GM18519 (cell line): ENCODE data around the gene TRDN.

Experiments
- ATAC-seq: cut with Tn5 transposase; IDR thresholded peaks from one replicate; pipeline ENCODE4 v1.9.1; 2021; ENCODE audit warnings: mild to moderate bottlenecking, moderate library complexity; ENCODE audit not compliant: unreplicated experiment, low FRiP score

TRDN gene

GRCh38 chr6:123203928-123204327 lies 432.8 kb downstream of the TRDN start:
- ATAC-seq: no peak

DNA sequence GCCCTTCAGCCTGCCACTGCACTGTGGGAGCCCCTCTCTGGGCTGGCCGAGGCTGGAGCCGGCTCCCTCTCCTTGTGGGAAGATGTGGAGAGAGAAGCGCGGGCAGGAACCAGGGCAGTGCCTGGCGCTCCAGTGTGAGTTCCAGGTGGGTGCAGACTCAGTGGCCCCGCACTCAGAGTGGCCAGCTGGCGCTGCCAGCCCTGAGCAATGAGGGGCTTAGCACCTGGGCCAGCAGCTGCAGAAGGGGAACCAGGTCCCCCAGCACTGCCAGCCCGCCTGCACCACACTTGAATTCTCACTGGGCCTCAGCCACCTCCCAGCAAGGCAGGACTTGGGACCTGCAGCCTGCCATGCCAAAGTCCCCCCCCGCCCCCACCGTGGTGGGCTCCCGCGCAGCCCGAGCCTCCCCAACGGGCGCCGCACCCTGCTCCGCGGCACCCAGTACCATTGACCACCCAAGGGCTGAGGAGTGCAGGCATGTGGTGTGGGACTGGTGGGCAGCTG lies 434.8 kb downstream of the TRDN start:
- no peak for ATAC-seq

GRCh38 chr6:123193298-123193697 lies 443.5 kb downstream of the TRDN start:
- no peak for ATAC-seq

DNA sequence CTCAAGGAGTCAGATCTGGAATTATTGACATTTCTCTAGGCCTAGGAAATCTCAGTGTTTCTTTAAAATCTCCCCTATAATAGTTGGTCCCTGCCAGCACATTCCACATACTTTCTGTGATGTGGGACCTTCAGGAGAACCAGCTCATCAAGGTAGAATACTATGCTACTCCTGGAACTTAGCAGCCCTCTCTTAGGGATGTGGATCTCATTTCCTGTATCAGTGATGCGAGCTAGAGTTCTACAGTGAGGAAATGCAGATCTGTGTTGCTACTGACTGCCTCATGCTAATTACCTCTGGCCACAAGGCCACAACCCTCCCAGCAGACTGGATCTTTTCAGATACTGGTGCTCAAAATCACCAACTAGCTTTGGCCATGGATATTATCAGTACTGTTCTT lies 446.9 kb downstream of the TRDN start:
- no peak for ATAC-seq

DNA sequence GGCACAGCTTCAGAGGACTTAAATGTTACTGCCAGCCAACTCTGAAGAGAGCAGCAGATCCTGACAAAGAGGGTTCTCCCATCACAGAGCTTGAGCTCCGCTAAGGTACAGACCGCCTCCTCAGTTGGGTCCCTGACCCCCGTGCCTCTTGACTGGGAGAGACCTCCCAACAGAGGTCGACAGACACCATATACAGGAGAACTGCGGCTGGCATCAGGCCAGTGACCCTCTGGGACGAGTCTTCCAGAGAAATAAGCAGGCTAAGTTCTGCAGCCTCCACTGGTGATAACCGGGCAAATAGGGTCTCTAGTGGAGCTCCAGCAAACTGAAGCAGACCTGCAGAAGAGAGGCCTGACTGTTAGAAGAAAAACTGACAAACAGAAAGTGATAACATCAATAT lies 453.8 kb downstream of the TRDN start:
- no peak for ATAC-seq

GRCh38 chr6:123176706-123177105 lies 460.0 kb downstream of the TRDN start:
- ATAC-seq: no peak

GRCh38 chr6:123171341-123172115 lies 465.2 kb downstream of the TRDN start:
- ATAC-seq: no peak

- ATAC-seq: no peak
Observed at GRCh38 chr6:123169774-123170095, 467.0 kb downstream of the TRDN start.

DNA sequence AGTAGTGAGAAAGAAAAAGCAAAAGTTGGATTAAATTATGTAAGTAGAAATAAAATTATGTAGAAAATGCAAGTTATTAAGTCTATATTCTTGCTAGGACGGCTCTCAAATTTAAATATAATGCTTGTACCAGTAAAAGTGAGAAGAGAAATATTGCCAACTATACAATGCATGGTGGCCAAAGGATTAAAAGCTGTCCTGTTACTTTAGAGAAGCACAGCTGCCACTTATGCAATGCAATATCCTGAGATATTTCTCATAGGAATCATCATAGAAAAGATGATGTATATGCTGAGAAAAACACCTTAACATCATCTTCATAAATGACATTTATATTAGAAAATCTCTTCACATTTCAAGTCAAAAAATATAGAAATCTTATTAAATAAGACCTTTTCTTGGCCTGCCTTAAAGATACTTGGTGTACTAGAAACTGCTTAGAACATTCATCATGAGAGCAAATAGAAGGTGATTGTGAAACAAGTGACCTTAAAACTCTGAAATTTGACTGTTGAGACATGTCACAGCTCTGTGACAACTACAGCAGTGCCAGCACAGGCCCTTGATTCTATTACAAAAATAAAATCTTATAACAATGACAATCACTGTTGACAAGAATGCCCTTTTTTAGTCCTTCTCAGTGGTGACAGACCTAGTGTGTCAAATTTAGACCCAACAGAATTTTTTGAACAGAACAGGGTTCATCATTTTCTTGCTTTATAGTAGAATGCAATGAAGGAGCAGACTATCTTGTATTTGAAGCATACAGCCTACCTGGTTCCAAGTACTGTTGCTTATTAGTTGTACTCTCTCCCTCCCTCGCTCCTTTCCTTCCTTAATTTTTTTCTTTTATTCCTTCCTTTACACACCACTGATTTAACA lies 467.6 kb downstream of the TRDN start:
- ATAC-seq: no peak

DNA sequence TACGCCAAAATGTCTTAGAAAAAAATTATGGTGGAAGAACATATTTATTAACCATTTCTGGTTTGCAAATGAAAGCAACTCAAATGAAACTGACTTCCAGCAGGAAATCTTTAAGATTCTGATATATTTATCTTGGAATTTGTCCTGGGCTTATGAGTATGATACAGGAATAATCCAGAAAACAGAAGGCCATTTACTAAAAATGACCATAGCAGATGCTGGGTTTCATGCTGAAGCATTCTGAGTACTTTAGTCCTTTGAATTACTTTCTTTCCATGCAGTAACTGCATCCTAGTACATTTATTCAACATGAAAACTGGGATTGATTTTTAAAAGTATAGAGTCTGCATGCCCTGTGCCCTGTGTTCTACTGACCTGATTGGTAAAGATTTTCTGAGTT lies 468.3 kb downstream of the TRDN start:
- no peak for ATAC-seq
